Spleen (tissue), 11 donors: Measurements from ENCODE around the gene XYLT1. TPM values are rescaled to one million over a fixed set of nuclear protein-coding genes. Genes with fewer than 3 reads are reported as not detected.

Experiments
- DNase-seq: peaks from one replicate; pipeline ENCODE4 v3.0.0-alpha.2; 2020
- H3K27ac ChIP-seq, 8 donors: fragments of 200-600 bp; sonication (generic) in 7 of 8; 1 replicate in 4 of 8; 2 replicates in 4 of 8; pipeline versions ENCODE4 v1.5.0 to v1.8.0; 2016 to 2021; ENCODE audit warnings: inconsistent platforms in 4 of 8, mild to moderate bottlenecking in 4 of 8, moderate library complexity in 1 of 8
- H3K27me3 ChIP-seq, 7 donors: fragments of 200-600 bp; sonication (generic) in 6 of 7; replicated peaks in 1 of 7; 1 replicate in 4 of 7; 2 replicates in 3 of 7; pipeline versions ENCODE4 v1.5.0 to v1.8.0; 2016 to 2021; ENCODE audit warnings: inconsistent platforms in 3 of 7, mild to moderate bottlenecking in 1 of 7
- H3K36me3 ChIP-seq, 6 donors: fragments of 200-600 bp; sonication (generic) in 5 of 6; 1 replicate in 4 of 6; 2 replicates in 2 of 6; pipeline versions ENCODE4 v1.5.0 to v1.8.0; 2016 to 2021; ENCODE audit warnings: inconsistent platforms in 2 of 6
- H3K4me1 ChIP-seq, 6 donors: fragments of 200-600 bp; sonication (generic) in 5 of 6; 1 replicate in 3 of 6; 2 replicates in 3 of 6; pipeline versions ENCODE4 v1.5.0 to v1.8.0; 2016 to 2021; ENCODE audit warnings: inconsistent platforms in 3 of 6
- H3K4me3 ChIP-seq, 8 donors: fragments of 200-600 bp; sonication (generic) in 7 of 8; 1 replicate in 4 of 8; 2 replicates in 4 of 8; pipeline versions ENCODE4 v1.5.0 to v1.8.0; 2016 to 2021; ENCODE audit warnings: inconsistent platforms in 4 of 8, mild to moderate bottlenecking in 4 of 8, moderate library complexity in 2 of 8
- H3K9me3 ChIP-seq, 8 donors: fragments of 200-600 bp; sonication (generic) in 7 of 8; 1 replicate in 4 of 8; 2 replicates in 4 of 8; pipeline versions ENCODE4 v1.5.0 to v1.8.0; 2016 to 2021; ENCODE audit warnings: inconsistent platforms in 4 of 8
- CTCF ChIP-seq, 11 experiments: fragments of 200-600 bp in 7 of 11; fragments of 450-650 bp in 4 of 11; sonication (generic) in 4 of 11; IDR thresholded peaks in 8 of 11; conservative IDR thresholded peaks in 3 of 11; 1 replicate in 7 of 11; 2 replicates in 4 of 11; pipeline versions ENCODE4 v1.4.0 to v1.8.0; 2016 to 2021; ENCODE audit warnings: antibody characterized with exemption in 11 of 11, inconsistent platforms in 4 of 11, mild to moderate bottlenecking in 1 of 11
- POLR2A ChIP-seq, 3 donors: fragments of 450-650 bp; IDR thresholded peaks; one replicate each; pipeline ENCODE4 v1.5.1; 2017; ENCODE audit warnings: antibody characterized with exemption in 3 of 3, mild to moderate bottlenecking in 1 of 3
- POLR2AphosphoS5 ChIP-seq, 3 donors: sonication (generic); formaldehyde crosslinking; IDR thresholded peaks; one replicate each; pipeline ENCODE4 v1.5.1; 2017; ENCODE audit warnings: antibody characterized with exemption in 3 of 3
- WGBS, 5 donors: extraction: QIAGEN DNeasy Blood & Tissue Kit in 3 of 5; methylation state at CpG; one replicate each; pipeline versions ENCODE4 v1.1.5 to v1.1.7; 2013 to 2018; 5-methylcytosine and 5-hydroxymethylcytosine counted together
- intact Hi-C: fragments of 100-400 bp; cut with DNase I; formaldehyde crosslinking; loops from one replicate; pipeline ENCODE4 v1.15.0; 2023; ENCODE audit warnings: low total_unique reads
- polyA plus RNA-seq, 3 donors: library from polyadenylated mRNA; stranded (reverse); fragments of 200-250 nt; gene quantifications; one replicate each; pipeline ENCODE4 v1.2.1, GENCODE V29; 2013
- total RNA-seq, 7 donors: library from RNA; depleted of rRNA in 3 of 7; stranded (reverse); fragments of >200 nt in 3 of 7; fragmentation: NEBNext Ultra II Directional in 4 of 7; extraction: Animal tissue kit (Norgen Biotek cat#: 25700) in 4 of 7; gene quantifications; one replicate each; pipeline versions ENCODE4 v1.1.0 to v1.2.1, GENCODE V29; 2016 to 2021
- donor health status: healthy with polysubstance abuse.
- donor health status: DM: no; HTN: no; CAD: no; lungs with moderate emphysema.
- donor health status: DM: no; HTN: no; CAD: no.
- donor health status: Bipolar disorder and iron deficiency.
- donor health status: healthy.
- donor health status: DM: no; HTN: no; CAD: no.
- donor health status: DM: yes; HTN: yes; CAD: no.

The XYLT1 gene
- total and polyA plus RNA-seq, 10 donors: 2.1 to 40.7 (median 23.5) TPM

- peak overlapping the region in 1 of 8 donors; percentile 6 for H3K27ac ChIP-seq
- H3K4me3 ChIP-seq: no peak overlapping the region
- no peaks in the 10 kb centered on the region for H3K9me3 ChIP-seq
- intact Hi-C loops: no loop called here
- no peaks in the 10 kb centered on the region for H3K36me3 ChIP-seq
- no peak for TF ChIP-seq CTCF (IDR thresholded peaks at IDR 0.05 in 8 of 11, conservative IDR thresholded peaks at IDR 0.05 in 3 of 11)
- no peak for TF ChIP-seq POLR2A (IDR thresholded peaks at IDR 0.05)
- TF ChIP-seq POLR2AphosphoS5 (IDR thresholded peaks at IDR 0.05): no peak
- H3K27me3 ChIP-seq: no peaks in the 10 kb centered on the region
- 67 to 83% (median 74%) methylated on average over 5 of the region's 5 CpGs for WGBS, 5 donors
- H3K4me1 ChIP-seq: peaks cover 12 to 67% (median 35%) of the 10 kb centered on the region in 6 donors
- no peak for DNase-seq
Measured at GRCh38 chr16:17384471-17384870, 86.3 kb downstream of the XYLT1 start.

GRCh38 chr16:17382949-17383863 lies 87.6 kb downstream of the XYLT1 start:
- peaks cover 22 to 80% (median 47%) of the 10 kb centered on the region in 6 donors for H3K4me1 ChIP-seq
- H3K27ac ChIP-seq: peak overlapping the region in 4 of 8 donors; percentile 36 to 66 (median 55)
- 44 to 54% (median 46%) methylated on average over 14 of the region's 14 CpGs for WGBS, 5 donors
- no peaks in the 10 kb centered on the region for H3K27me3 ChIP-seq
- intact Hi-C loops: no loop called here
- H3K4me3 ChIP-seq: peak overlapping the region in 2 of 8 donors; percentile 0 to 46
- DNase-seq: no peak
- H3K36me3 ChIP-seq: no peaks in the 10 kb centered on the region
- TF ChIP-seq POLR2A (IDR thresholded peaks at IDR 0.05) (no peak), POLR2AphosphoS5 (IDR thresholded peaks at IDR 0.05) (peak in 1 of 3 donors; percentile 89)
- no peaks in the 10 kb centered on the region for H3K9me3 ChIP-seq

GRCh38 chr16:17382514-17382913 lies 88.2 kb downstream of the XYLT1 start:
- H3K27me3 ChIP-seq: no peaks in the 10 kb centered on the region
- H3K36me3 ChIP-seq: no peaks in the 10 kb centered on the region
- no peak for DNase-seq
- peak overlapping the region in 2 of 8 donors; percentile 0 to 46 for H3K4me3 ChIP-seq
- peaks cover 28 to 87% (median 53%) of the 10 kb centered on the region in 6 donors for H3K4me1 ChIP-seq
- no peaks in the 10 kb centered on the region for H3K9me3 ChIP-seq
- intact Hi-C loops: no loop called here
- peak overlapping the region in 4 of 8 donors; percentile 36 to 66 (median 55) for H3K27ac ChIP-seq
- 75 to 94% (median 82%) methylated on average over 5 to 6 of the region's 6 CpGs for WGBS, 5 donors
- TF ChIP-seq POLR2AphosphoS5 (IDR thresholded peaks at IDR 0.05): no peak
- no peak for TF ChIP-seq CTCF (IDR thresholded peaks at IDR 0.05 in 8 of 11, conservative IDR thresholded peaks at IDR 0.05 in 3 of 11)
- no peak for TF ChIP-seq POLR2A (IDR thresholded peaks at IDR 0.05)

GRCh38 chr16:17381784-17382183 lies 89.0 kb downstream of the XYLT1 start:
- Histone ChIP-seq H3K4me3 (no peak overlapping the region), H3K27ac (peak overlapping the region in 1 of 8 donors; percentile 61), H3K9me3 (no peaks in the 10 kb centered on the region), H3K36me3 (no peaks in the 10 kb centered on the region), H3K4me1 (peaks cover 32 to 91% (median 60%) of the 10 kb centered on the region in 6 donors), H3K27me3 (no peaks in the 10 kb centered on the region)
- WGBS, 5 donors: 45 to 100% (median 94%) methylated on average over 1 of the region's 1 CpG
- TF ChIP-seq CTCF (IDR thresholded peaks at IDR 0.05 in 8 of 11, conservative IDR thresholded peaks at IDR 0.05 in 3 of 11): no peak
- no peak for TF ChIP-seq POLR2AphosphoS5 (IDR thresholded peaks at IDR 0.05)
- TF ChIP-seq POLR2A (IDR thresholded peaks at IDR 0.05): no peak
- no peak for DNase-seq
- intact Hi-C loops: no loop called here
